Natural killer cell (primary cell): ENCODE measurements around the gene RC3H1. TPM values are rescaled to one million over a fixed set of nuclear protein-coding genes. Genes with fewer than 3 reads are reported as not detected.

ENCODE experiments used
- ATAC-seq, 3 donors: fragments of 150-1000 bp in 2 of 3; fragments of 200-7000 bp in 1 of 3; cut with Tn5 transposase; 1 replicate in 1 of 3; 2 replicates in 2 of 3; pipeline ENCODE4 v1.10.0; 2021; ENCODE audit warnings: mild to moderate bottlenecking in 2 of 3, moderate library complexity in 2 of 3
- DNase-seq, 2 donors: peaks; one replicate each; pipeline versions ENCODE4 v3.0.0 to v3.0.0-alpha.2; 2013 to 2021; ENCODE audit warnings: mixed read lengths in 1 of 2
- H3K27ac ChIP-seq: one replicate; pipeline ENCODE4 v1.5.1; 2013; ENCODE audit warnings: mild to moderate bottlenecking, low read length
- H3K27me3 ChIP-seq: one replicate; pipeline ENCODE4 v1.6.1; 2013; ENCODE audit warnings: low read length; ENCODE audit not compliant: control insufficient read depth, insufficient read depth
- H3K36me3 ChIP-seq: one replicate; pipeline ENCODE4 v1.6.1; 2013; ENCODE audit warnings: low read length; ENCODE audit not compliant: control insufficient read depth, insufficient read depth
- H3K4me1 ChIP-seq: one replicate; pipeline ENCODE4 v1.6.1; 2013; ENCODE audit warnings: low read length; ENCODE audit not compliant: control insufficient read depth, insufficient read depth
- H3K4me3 ChIP-seq: one replicate; pipeline ENCODE4 v1.5.1; 2013; ENCODE audit warnings: low read length
- H3K9me3 ChIP-seq: one replicate; pipeline ENCODE4 v1.6.1; 2013; ENCODE audit warnings: low read length; ENCODE audit not compliant: control insufficient read depth, insufficient read depth
- H3K27ac Mint-ChIP-seq, 2 donors: one replicate each; pipeline ENCODE4 v1.8.0; 2022; ENCODE audit warnings: mild to moderate bottlenecking in 2 of 2, mixed read lengths in 2 of 2, moderate library complexity in 1 of 2
- H3K27me3 Mint-ChIP-seq, 2 donors: one replicate each; pipeline ENCODE4 v1.8.0; 2022; ENCODE audit warnings: low read depth in 2 of 2, mixed read lengths in 2 of 2
- H3K36me3 Mint-ChIP-seq: one replicate; pipeline ENCODE4 v1.8.0; 2022; ENCODE audit warnings: mixed read lengths
- H3K4me1 Mint-ChIP-seq, 2 donors: one replicate each; pipeline ENCODE4 v1.8.0; 2022; ENCODE audit warnings: mixed read lengths in 2 of 2
- H3K4me3 Mint-ChIP-seq: one replicate; pipeline ENCODE4 v1.8.0; 2022; ENCODE audit warnings: mild to moderate bottlenecking, moderate library complexity, mixed read lengths
- H3K9me3 Mint-ChIP-seq, 2 donors: one replicate each; pipeline ENCODE4 v1.8.0; 2022; ENCODE audit warnings: mixed read lengths in 2 of 2
- WGBS: methylation state at CpG from one replicate; pipeline ENCODE4 v1.1.7; 2013; ENCODE audit warnings: missing lambda C conversion rate; ENCODE audit not compliant: insufficient coverage; 5-methylcytosine and 5-hydroxymethylcytosine counted together
- intact Hi-C: fragments of 100-400 bp; cut with micrococcal nuclease; formaldehyde crosslinking; loops from one replicate; pipeline ENCODE4 v1.14.2; 2022
- total RNA-seq, 4 donors: library from RNA; stranded (reverse); fragments of 120-200 nt in 1 of 4; gene quantifications; one replicate each; pipeline versions ENCODE4 v1.2.3 to v1.2.4, GENCODE V29; 2013 to 2022
- TF ChIP-seq, protein P1 (sequence below): fragments of 200-600 bp; IDR thresholded peaks from one replicate; pipeline ENCODE4 v1.8.0; 2022; ENCODE audit warnings: antibody characterized with exemption

Gene RC3H1
- total RNA-seq, 3 donors from 2014 or later (not counting 1 experiment from before 2014, with no cell fraction given): 67.8 to 82.1 (median 78.9) TPM

GRCh38 chr1:174036204-174036603 lies 14.0 kb upstream of the RC3H1 start:
- H3K4me1 ChIP-seq: no peaks in the 10 kb centered on the region
- Mint-ChIP-seq H3K9me3 (no peaks in the 10 kb centered on the region), H3K36me3 (no peaks in the 10 kb centered on the region), H3K27ac (no peak overlapping the region), H3K27me3 (no peaks in the 10 kb centered on the region), H3K4me1 (peaks cover 0 to 4% of the 10 kb centered on the region in 2 donors), H3K4me3 (no peak overlapping the region)
- WGBS: 94% methylated on average over 1 of the region's 2 CpGs
- no peak overlapping the region for H3K4me3 ChIP-seq
- no peaks in the 10 kb centered on the region for H3K9me3 ChIP-seq
- DNase-seq (no peak), ATAC-seq (no peak)
- no peaks in the 10 kb centered on the region for H3K36me3 ChIP-seq
- peaks cover 2% of the 10 kb centered on the region for H3K27me3 ChIP-seq
- intact Hi-C loops: no loop called here
- H3K27ac ChIP-seq: no peak overlapping the region
- TF ChIP-seq, protein P1, sequence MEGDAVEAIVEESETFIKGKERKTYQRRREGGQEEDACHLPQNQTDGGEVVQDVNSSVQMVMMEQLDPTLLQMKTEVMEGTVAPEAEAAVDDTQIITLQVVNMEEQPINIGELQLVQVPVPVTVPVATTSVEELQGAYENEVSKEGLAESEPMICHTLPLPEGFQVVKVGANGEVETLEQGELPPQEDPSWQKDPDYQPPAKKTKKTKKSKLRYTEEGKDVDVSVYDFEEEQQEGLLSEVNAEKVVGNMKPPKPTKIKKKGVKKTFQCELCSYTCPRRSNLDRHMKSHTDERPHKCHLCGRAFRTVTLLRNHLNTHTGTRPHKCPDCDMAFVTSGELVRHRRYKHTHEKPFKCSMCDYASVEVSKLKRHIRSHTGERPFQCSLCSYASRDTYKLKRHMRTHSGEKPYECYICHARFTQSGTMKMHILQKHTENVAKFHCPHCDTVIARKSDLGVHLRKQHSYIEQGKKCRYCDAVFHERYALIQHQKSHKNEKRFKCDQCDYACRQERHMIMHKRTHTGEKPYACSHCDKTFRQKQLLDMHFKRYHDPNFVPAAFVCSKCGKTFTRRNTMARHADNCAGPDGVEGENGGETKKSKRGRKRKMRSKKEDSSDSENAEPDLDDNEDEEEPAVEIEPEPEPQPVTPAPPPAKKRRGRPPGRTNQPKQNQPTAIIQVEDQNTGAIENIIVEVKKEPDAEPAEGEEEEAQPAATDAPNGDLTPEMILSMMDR: no peak

DNA sequence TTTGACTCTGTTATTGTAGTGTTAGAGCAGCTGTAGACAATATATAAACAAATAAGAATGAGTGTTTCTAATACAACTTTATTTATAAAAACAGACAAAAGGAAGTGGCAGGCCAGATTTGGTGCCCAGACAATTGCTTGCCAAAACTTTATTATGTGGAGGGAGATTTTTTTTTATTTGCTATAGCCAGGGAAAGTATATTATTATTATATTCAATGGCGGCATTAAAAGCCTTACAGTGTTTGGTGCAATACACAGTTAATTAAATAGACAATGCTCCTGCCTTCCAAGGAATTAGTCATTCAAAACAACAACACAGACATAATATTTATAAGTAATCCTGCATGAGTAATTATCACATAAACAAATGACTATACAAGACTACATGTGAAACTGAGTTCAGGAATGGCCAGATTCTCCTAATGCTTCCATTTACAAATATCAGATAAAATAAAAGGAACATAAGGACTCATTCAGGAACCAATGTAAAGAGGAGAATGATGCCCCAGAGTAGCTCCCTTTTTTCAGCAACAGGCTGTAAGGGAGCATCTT lies 10.6 kb upstream of the RC3H1 start:
- Mint-ChIP-seq H3K36me3 (no peaks in the 10 kb centered on the region), H3K27ac (no peak overlapping the region), H3K4me3 (no peak overlapping the region), H3K9me3 (no peaks in the 10 kb centered on the region), H3K27me3 (no peaks in the 10 kb centered on the region), H3K4me1 (peaks cover 17 to 18% of the 10 kb centered on the region in 2 donors)
- Histone ChIP-seq H3K4me3 (no peak overlapping the region), H3K36me3 (no peaks in the 10 kb centered on the region), H3K4me1 (peaks cover 5% of the 10 kb centered on the region), H3K9me3 (no peaks in the 10 kb centered on the region), H3K27me3 (peaks cover under 1% of the 10 kb centered on the region), H3K27ac (no peak overlapping the region)
- intact Hi-C loops: no loop called here
- no CpG with 5 or more reads among the region's 1 CpG for WGBS
- TF ChIP-seq, protein P1: no peak
- DNase-seq (no peak), ATAC-seq (no peak)

- Histone ChIP-seq H3K4me3 (no peak overlapping the region), H3K27me3 (no peaks in the 10 kb centered on the region), H3K36me3 (no peaks in the 10 kb centered on the region), H3K27ac (no peak overlapping the region), H3K4me1 (peaks cover 5% of the 10 kb centered on the region), H3K9me3 (no peaks in the 10 kb centered on the region)
- intact Hi-C loops: no loop called here
- no peaks in the 10 kb centered on the region for H3K9me3 Mint-ChIP-seq
- H3K4me3 Mint-ChIP-seq: no peak overlapping the region
- ATAC-seq (no peak), DNase-seq (no peak)
- TF ChIP-seq, protein P1: no peak
- H3K27me3 Mint-ChIP-seq: no peaks in the 10 kb centered on the region
- H3K4me1 Mint-ChIP-seq: peaks cover 17 to 18% of the 10 kb centered on the region in 2 donors
- WGBS: no CpG with 5 or more reads among the region's 2 CpGs
- H3K36me3 Mint-ChIP-seq: no peaks in the 10 kb centered on the region
- H3K27ac Mint-ChIP-seq: peak overlapping the region in 1 of 2 donors; percentile 4
These were observed 8.9 kb upstream of the RC3H1 start for GRCh38 chr1:174031099-174031498.

- H3K4me1 Mint-ChIP-seq: peaks cover 18 to 20% of the 10 kb centered on the region in 2 donors
- TF ChIP-seq, protein P1: no peak
- no peak overlapping the region for H3K4me3 ChIP-seq
- H3K4me1 ChIP-seq: peaks cover 5% of the 10 kb centered on the region
- H3K36me3 Mint-ChIP-seq: no peaks in the 10 kb centered on the region
- H3K4me3 Mint-ChIP-seq: peak overlapping the region; percentile 35
- H3K27me3 ChIP-seq: no peaks in the 10 kb centered on the region
- no peaks in the 10 kb centered on the region for H3K27me3 Mint-ChIP-seq
- H3K27ac Mint-ChIP-seq: no peak overlapping the region
- no peaks in the 10 kb centered on the region for H3K9me3 Mint-ChIP-seq
- DNase-seq (no peak), ATAC-seq (no peak)
- no peaks in the 10 kb centered on the region for H3K36me3 ChIP-seq
- intact Hi-C loops: loop anchor here (10.0 kb wide), 1 partner anchor 936 kb away; no protein-coding TSS in a partner anchor
- no peaks in the 10 kb centered on the region for H3K9me3 ChIP-seq
- no peak overlapping the region for H3K27ac ChIP-seq
These were observed 6.3 kb upstream of the RC3H1 start for GRCh38 chr1:174028495-174028894.
